HCT116 (cell line): ENCODE data around the gene STRIP1. TPM values are rescaled to one million over a fixed set of nuclear protein-coding genes. Genes with fewer than 3 reads are reported as not detected.

Experiments
- ATAC-seq: fragments of 200-7000 bp; cut with Tn5 transposase; 2 replicates; pipeline ENCODE4 v1.9.1; 2020; ENCODE audit warnings: mild to moderate bottlenecking, moderate library complexity
- BruUV-seq: library from RNA; stranded (reverse); fragments of 400-500 nt; replicated peaks from 2 replicates; lab custom pipeline; 2021; lab: Mats Ljungman, UMichigan
- CTCF ChIA-PET: fragments of 300-600 bp; sonication (Branson Sonifier 250); formaldehyde crosslinking; loops from one replicate; lab custom pipeline; 2021; ENCODE audit warnings: antibody characterized with exemption; lab: Charles Lee
- POLR2A ChIA-PET: fragments of 300-600, 350-600 bp; sonication (Branson Sonifier 250); formaldehyde crosslinking; loops from one replicate; lab custom pipeline; 2021; ENCODE audit warnings: antibody characterized with exemption; lab: Charles Lee
- RAD21 ChIA-PET, 2 experiments: fragments of 300-600 bp; sonication (Branson Sonifier 250); formaldehyde crosslinking; loops; one replicate each; lab custom pipeline; 2023; ENCODE audit warnings: low total read pairs in 2 of 2; ENCODE audit not compliant: uncharacterized antibody in 2 of 2, unreplicated experiment in 2 of 2, low non-redundant PET in 1 of 2; lab: Charles Lee
- DNase-seq: peaks from one replicate; pipeline ENCODE4 v3.0.0-alpha.2; 2010; ENCODE audit warnings: low read depth, low spot score
- H2AFZ ChIP-seq: fragments of 200-600 bp; shearing (Covaris generic), sonication (generic); 2 replicates; pipeline ENCODE4 v1.6.1; 2017; ENCODE audit warnings: low read depth, mixed run types, mixed read lengths, antibody characterized with exemption, low read length; ENCODE audit not compliant: poor library complexity, severe bottlenecking
- H3K27ac ChIP-seq: 2 replicates; pipeline ENCODE4 v1.5.1; 2012; ENCODE audit warnings: low read depth, low read length
- H3K27me3 ChIP-seq: fragments of 200-600 bp; sonication (generic); 2 replicates; pipeline ENCODE4 v1.6.1; 2016; ENCODE audit warnings: mixed run types, low read length, mixed read lengths; ENCODE audit not compliant: insufficient read depth
- H3K36me3 ChIP-seq, 2 experiments: fragments of 200-500 bp in 1 of 2; fragments of 200-600 bp in 1 of 2; sonication (Bioruptor generic) in 1 of 2; sonication (generic) in 1 of 2; 2 replicates each; pipeline versions ENCODE4 v1.5.1 to v1.6.1; 2014 to 2016; ENCODE audit warnings: low read length in 2 of 2, inconsistent platforms in 1 of 2, mixed read lengths in 1 of 2, mixed run types in 1 of 2; ENCODE audit not compliant: insufficient read depth in 2 of 2, control insufficient read depth in 1 of 2
- H3K4me1 ChIP-seq, 2 experiments: fragments of 200-600 bp in 1 of 2; sonication (generic) in 1 of 2; 2 replicates each; pipeline versions ENCODE4 v1.5.1 to v1.6.1; 2012 to 2017; ENCODE audit warnings: low read length in 2 of 2, inconsistent platforms in 1 of 2, mild to moderate bottlenecking in 1 of 2, mixed read lengths in 1 of 2, mixed run types in 1 of 2, moderate library complexity in 1 of 2; ENCODE audit not compliant: insufficient read depth in 2 of 2, control insufficient read depth in 1 of 2
- H3K4me2 ChIP-seq: fragments of 200-600 bp; sonication (generic); 2 replicates; pipeline ENCODE4 v1.6.1; 2017; ENCODE audit warnings: mixed run types, low read length, mixed read lengths
- H3K4me3 ChIP-seq, 2 experiments: fragments of 200-600 bp in 1 of 2; sonication (generic) in 1 of 2; replicated peaks in 1 of 2; 2 replicates each; pipeline ENCODE4 v1.5.1; 2011 to 2016; ENCODE audit warnings: low read length in 2 of 2, control low read depth in 1 of 2, low read depth in 1 of 2, mild to moderate bottlenecking in 1 of 2, mixed read lengths in 1 of 2, mixed run types in 1 of 2
- H3K79me2 ChIP-seq: fragments of 200-600 bp; sonication (generic); 2 replicates; pipeline ENCODE4 v1.6.1; 2017; ENCODE audit warnings: mild to moderate bottlenecking, mixed run types, low read length, moderate library complexity, mixed read lengths; ENCODE audit not compliant: insufficient read depth
- H3K9ac ChIP-seq: fragments of 200-600 bp; sonication (generic); 2 replicates; pipeline ENCODE4 v1.6.1; 2016; ENCODE audit warnings: low read length, mixed read lengths
- H3K9me2 ChIP-seq: fragments of 200-600 bp; sonication (generic), shearing (Covaris generic); 2 replicates; pipeline ENCODE4 v1.6.1; 2017; ENCODE audit warnings: mixed run types, mild to moderate bottlenecking, moderate library complexity; ENCODE audit not compliant: insufficient read depth
- H3K9me3 ChIP-seq, 2 experiments: fragments of 200-500 bp in 1 of 2; fragments of 200-600 bp in 1 of 2; sonication (Bioruptor generic) in 1 of 2; sonication (generic) in 1 of 2; 2 replicates each; pipeline ENCODE4 v1.6.1; 2014 to 2017; ENCODE audit warnings: low read length in 2 of 2, mixed read lengths in 2 of 2, inconsistent platforms in 1 of 2, low read depth in 1 of 2, mild to moderate bottlenecking in 1 of 2, mixed run types in 1 of 2, moderate library complexity in 1 of 2; ENCODE audit not compliant: control insufficient read depth in 1 of 2, insufficient read depth in 1 of 2
- H4K20me1 ChIP-seq: fragments of 200-600 bp; sonication (generic), shearing (Covaris generic); 2 replicates; pipeline ENCODE4 v1.6.1; 2017; ENCODE audit warnings: mixed run types, mild to moderate bottlenecking, moderate library complexity; ENCODE audit not compliant: insufficient read depth
- CBX3 ChIP-seq: IDR thresholded peaks from 2 replicates; pipeline ENCODE4 v1.6.1; 2012; ENCODE audit warnings: low read depth
- EGR1 ChIP-seq: IDR thresholded peaks from 2 replicates; pipeline ENCODE4 v1.6.1; 2012; ENCODE audit warnings: low read depth
- EZH2 ChIP-seq: fragments of 200-600 bp; sonication (generic); IDR thresholded peaks from 2 replicates; pipeline ENCODE4 v1.6.1; 2017; ENCODE audit warnings: antibody characterized with exemption, mixed run types
- POLR2A ChIP-seq: IDR thresholded peaks from 2 replicates; pipeline ENCODE4 v1.7.0; 2011; ENCODE audit warnings: borderline replicate concordance; ENCODE audit not compliant: insufficient read depth, insufficient read length; ENCODE audit errors: extremely low read depth
- RAD21 ChIP-seq: IDR thresholded peaks from 2 replicates; pipeline ENCODE4 v1.6.1; 2012; ENCODE audit warnings: low read depth, mild to moderate bottlenecking
- SIN3A ChIP-seq: IDR thresholded peaks from 2 replicates; pipeline ENCODE4 v1.6.1; 2012; ENCODE audit warnings: low read depth
- SP1 ChIP-seq: IDR thresholded peaks from 2 replicates; pipeline ENCODE4 v1.6.1; 2012; ENCODE audit warnings: low read depth
- SRF ChIP-seq: IDR thresholded peaks from 2 replicates; pipeline ENCODE4 v1.6.1; 2012; ENCODE audit warnings: low read depth
- TCF7L2 ChIP-seq: IDR thresholded peaks from 2 replicates; pipeline ENCODE4 v1.7.0; 2011; ENCODE audit warnings: borderline replicate concordance, inconsistent platforms; ENCODE audit not compliant: insufficient read depth, insufficient read length; ENCODE audit errors: extremely low read depth
- ZFX ChIP-seq: fragments of 450-650 bp; IDR thresholded peaks from 2 replicates; pipeline ENCODE4 v1.6.1; 2017
- intact Hi-C: fragments of 100-400 bp; cut with micrococcal nuclease; formaldehyde crosslinking; loops from 2 replicates; pipeline ENCODE4 v1.10.0; 2022
- total RNA-seq: library from RNA; stranded (reverse); gene quantifications from one replicate; pipeline ENCODE4 v1.2.1, GENCODE V29; 2021; ENCODE audit not compliant: unreplicated experiment
- TF ChIP-seq, protein P1 (sequence below), 3 experiments: fragments of 200-600 bp in 1 of 3; sonication (generic) in 1 of 3; IDR thresholded peaks in 2 of 3; conservative IDR thresholded peaks in 1 of 3; 2 replicates each; pipeline ENCODE4 v1.5.1; 2012 to 2017; ENCODE audit warnings: low read depth in 2 of 3, low read length in 2 of 3, antibody characterized with exemption in 1 of 3, borderline replicate concordance in 1 of 3, control low read depth in 1 of 3, mild to moderate bottlenecking in 1 of 3, mixed read lengths in 1 of 3, mixed run types in 1 of 3, moderate library complexity in 1 of 3; ENCODE audit not compliant: insufficient read depth in 1 of 3

The STRIP1 gene
- total RNA-seq, 1 experiment from 2014 or later, result 33.5 TPM

DNA sequence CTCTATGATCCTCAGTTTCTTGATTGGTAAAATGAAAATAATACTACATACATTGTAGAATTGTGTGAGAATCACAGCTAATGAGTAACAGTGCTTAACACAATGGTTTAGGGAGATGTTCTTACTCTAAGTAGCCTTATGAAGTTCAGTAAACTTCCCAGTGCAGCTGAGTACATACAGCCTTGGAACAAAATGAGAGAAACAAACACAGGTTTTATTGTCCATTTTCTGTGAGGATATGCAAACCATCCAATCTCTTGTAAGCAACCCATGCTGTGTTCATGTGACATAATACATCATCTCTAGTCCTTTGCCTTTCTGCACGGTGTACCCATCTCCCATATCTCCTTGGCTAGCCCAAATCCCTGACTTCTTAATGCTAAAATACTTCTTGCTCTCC lies 14.7 kb upstream of the STRIP1 start:
- Histone ChIP-seq H3K4me3 (no peak overlapping the region), H3K79me2 (no peaks in the 10 kb centered on the region), H3K27me3 (no peaks in the 10 kb centered on the region), H3K27ac (no peak overlapping the region), H2AFZ (no peak overlapping the region), H3K9me2 (no peaks in the 10 kb centered on the region), H4K20me1 (no peaks in the 10 kb centered on the region), H3K9me3 (no peaks in the 10 kb centered on the region), H3K9ac (no peak overlapping the region)
- ChIA-PET POLR2A (no interaction called here), RAD21 (no interaction called here)
- BruUV-seq, result no TSS peak
- no peak for ATAC-seq
- TF ChIP-seq EZH2 (no peak), TCF7L2 (no peak), RAD21 (no peak), SP1 (no peak), SIN3A (no peak), EGR1 (no peak), POLR2A (no peak), ZFX (no peak), SRF (no peak), CBX3 (no peak)
- TF ChIP-seq, protein P1, sequence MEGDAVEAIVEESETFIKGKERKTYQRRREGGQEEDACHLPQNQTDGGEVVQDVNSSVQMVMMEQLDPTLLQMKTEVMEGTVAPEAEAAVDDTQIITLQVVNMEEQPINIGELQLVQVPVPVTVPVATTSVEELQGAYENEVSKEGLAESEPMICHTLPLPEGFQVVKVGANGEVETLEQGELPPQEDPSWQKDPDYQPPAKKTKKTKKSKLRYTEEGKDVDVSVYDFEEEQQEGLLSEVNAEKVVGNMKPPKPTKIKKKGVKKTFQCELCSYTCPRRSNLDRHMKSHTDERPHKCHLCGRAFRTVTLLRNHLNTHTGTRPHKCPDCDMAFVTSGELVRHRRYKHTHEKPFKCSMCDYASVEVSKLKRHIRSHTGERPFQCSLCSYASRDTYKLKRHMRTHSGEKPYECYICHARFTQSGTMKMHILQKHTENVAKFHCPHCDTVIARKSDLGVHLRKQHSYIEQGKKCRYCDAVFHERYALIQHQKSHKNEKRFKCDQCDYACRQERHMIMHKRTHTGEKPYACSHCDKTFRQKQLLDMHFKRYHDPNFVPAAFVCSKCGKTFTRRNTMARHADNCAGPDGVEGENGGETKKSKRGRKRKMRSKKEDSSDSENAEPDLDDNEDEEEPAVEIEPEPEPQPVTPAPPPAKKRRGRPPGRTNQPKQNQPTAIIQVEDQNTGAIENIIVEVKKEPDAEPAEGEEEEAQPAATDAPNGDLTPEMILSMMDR (IDR thresholded peaks at IDR 0.05 in 2 of 3, conservative IDR thresholded peaks at IDR 0.05 in 1 of 3; ENCODE audit: borderline replicate concordance in 1 of 3, insufficient read depth in 1 of 3, low read depth in 2 of 3, low read length in 2 of 3), result no peak
- TF ChIP-seq, all 23 proteins: peak for 0
- Histone ChIP-seq H3K36me3 (peaks cover 66 to 74% of the 10 kb centered on the region in 2 experiments), H3K4me2 (no peak overlapping the region), H3K4me1 (no peaks in the 10 kb centered on the region)
- DNase-seq, result no peak
- intact Hi-C loops, result loop anchor here (10.0 kb wide), 1 partner anchor 445 kb away; no protein-coding TSS in a partner anchor
- CTCF ChIA-PET, result interaction anchor here (2.1 kb wide), 1 partner anchor 10 kb away, joined by 8 read pairs; no protein-coding TSS in a partner anchor
